Measurements from ENCODE around the gene KIAA1958.

The KIAA1958 gene

DNA sequence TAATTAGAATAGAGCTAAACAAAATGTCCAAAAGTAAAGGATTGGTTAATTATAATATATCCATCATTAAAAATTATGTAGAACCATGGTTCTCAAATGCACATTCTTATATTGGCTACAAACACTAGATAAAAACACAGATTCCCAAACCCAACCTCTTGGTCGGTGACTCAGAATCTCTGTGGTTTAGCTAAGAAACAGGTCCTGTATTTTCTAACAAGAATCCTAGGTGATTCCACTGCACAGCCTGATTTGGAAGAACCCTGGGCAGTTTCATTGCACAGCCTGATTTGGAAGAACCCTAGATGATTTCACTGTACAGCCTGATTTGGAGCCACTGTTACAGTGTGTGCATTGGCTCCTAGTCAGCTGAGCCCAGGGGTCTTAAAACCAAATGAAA lies 67.9 kb downstream of the KIAA1958 start:
- Histone ChIP-seq H3K23ac (ENCODE audit: low read length) (no peak overlapping the region), H4K5ac (ENCODE audit: low read length) (no peak overlapping the region), H3K36me3 (ENCODE audit: control insufficient read depth, insufficient read depth, low read length) (no peaks in the 10 kb centered on the region), H4K8ac (ENCODE audit: low read depth, low read length) (no peak overlapping the region), H2BK120ac (ENCODE audit: low read depth, low read length) (no peak overlapping the region), H3K4ac (ENCODE audit: low read depth, low read length) (no peak overlapping the region), H3K27ac (ENCODE audit: low read depth, low read length) (no peak overlapping the region), H3K4me3 (ENCODE audit: low read length) (no peak overlapping the region), H3K9ac (ENCODE audit: low read length) (no peak overlapping the region), H3K4me2 (ENCODE audit: low read length) (no peak overlapping the region), H3K79me1 (ENCODE audit: low read length) (peaks cover 19% of the 10 kb centered on the region), H3K4me1 (ENCODE audit: control insufficient read depth, low read depth, low read length) (peaks cover 8% of the 10 kb centered on the region), H3K27me3 (ENCODE audit: insufficient read depth, low read length, poor library complexity) (no peaks in the 10 kb centered on the region), H3K18ac (ENCODE audit: low read length) (no peak overlapping the region), H2AK5ac (ENCODE audit: low read length) (no peak overlapping the region), H2BK15ac (replicated peaks; ENCODE audit: low read depth) (no peak overlapping the region), H3K79me2 (ENCODE audit: control insufficient read depth, insufficient read depth, low read length) (peaks cover 29% of the 10 kb centered on the region), H2BK5ac (ENCODE audit: low read length) (no peak overlapping the region), H3K56ac (ENCODE audit: low read length) (no peak overlapping the region)
- no CpG with 5 or more reads among the region's 1 CpG for WGBS (ENCODE audit: extremely low coverage, insufficient coverage, low lambda C conversion rate)
- no peak for DNase-seq

DNA sequence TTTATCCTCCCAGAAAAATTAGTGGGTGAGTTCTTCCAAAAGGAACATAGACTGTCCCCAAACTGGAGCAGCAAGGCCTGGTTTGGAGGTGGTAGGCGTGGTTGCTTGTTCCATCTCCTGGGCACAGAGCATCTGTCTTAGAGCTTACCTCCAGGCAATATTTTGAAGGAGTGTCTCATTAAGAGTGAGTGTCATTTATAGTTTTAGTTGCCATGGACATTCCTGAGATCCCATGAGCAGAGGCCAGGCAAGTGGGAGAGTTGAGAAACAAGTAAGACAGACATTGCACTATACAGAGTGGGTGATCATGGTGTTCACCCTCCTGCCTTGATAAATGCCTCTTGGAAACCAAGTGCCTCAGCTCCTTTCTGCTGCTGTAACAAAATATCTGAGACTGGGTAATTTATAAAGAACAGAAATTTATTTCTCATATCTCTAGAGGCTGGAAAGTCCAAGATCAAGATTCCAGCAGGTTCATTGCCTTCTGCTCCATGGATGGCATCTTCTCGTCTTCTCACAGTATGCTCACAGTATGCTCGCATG lies 68.5 kb downstream of the KIAA1958 start:
- H3K27ac ChIP-seq (ENCODE audit: low read depth, low read length): no peak overlapping the region
- no peak for DNase-seq
- H3K4me1 ChIP-seq (ENCODE audit: control insufficient read depth, low read depth, low read length): peaks cover 6% of the 10 kb centered on the region
- H3K79me2 ChIP-seq (ENCODE audit: control insufficient read depth, insufficient read depth, low read length): peaks cover 25% of the 10 kb centered on the region
- WGBS (ENCODE audit: extremely low coverage, insufficient coverage, low lambda C conversion rate): no CpG with 5 or more reads among the region's 3 CpGs
- H3K79me1 ChIP-seq (ENCODE audit: low read length): peaks cover 17% of the 10 kb centered on the region
- H3K9ac ChIP-seq (ENCODE audit: low read length): no peak overlapping the region
- H3K23ac ChIP-seq (ENCODE audit: low read length): no peak overlapping the region
- H3K18ac ChIP-seq (ENCODE audit: low read length): no peak overlapping the region
- H3K4me3 ChIP-seq (ENCODE audit: low read length): no peak overlapping the region
- no peak overlapping the region for H4K8ac ChIP-seq (ENCODE audit: low read depth, low read length)
- no peak overlapping the region for H4K5ac ChIP-seq (ENCODE audit: low read length)
- no peak overlapping the region for H2BK15ac ChIP-seq (replicated peaks; ENCODE audit: low read depth)
- H3K4me2 ChIP-seq (ENCODE audit: low read length): no peak overlapping the region
- H3K56ac ChIP-seq (ENCODE audit: low read length): no peak overlapping the region
- no peaks in the 10 kb centered on the region for H3K36me3 ChIP-seq (ENCODE audit: control insufficient read depth, insufficient read depth, low read length)
- no peak overlapping the region for H2AK5ac ChIP-seq (ENCODE audit: low read length)
- H3K27me3 ChIP-seq (ENCODE audit: insufficient read depth, low read length, poor library complexity): no peaks in the 10 kb centered on the region
- no peak overlapping the region for H2BK120ac ChIP-seq (ENCODE audit: low read depth, low read length)
- no peak overlapping the region for H2BK5ac ChIP-seq (ENCODE audit: low read length)
- no peak overlapping the region for H3K4ac ChIP-seq (ENCODE audit: low read depth, low read length)

DNA sequence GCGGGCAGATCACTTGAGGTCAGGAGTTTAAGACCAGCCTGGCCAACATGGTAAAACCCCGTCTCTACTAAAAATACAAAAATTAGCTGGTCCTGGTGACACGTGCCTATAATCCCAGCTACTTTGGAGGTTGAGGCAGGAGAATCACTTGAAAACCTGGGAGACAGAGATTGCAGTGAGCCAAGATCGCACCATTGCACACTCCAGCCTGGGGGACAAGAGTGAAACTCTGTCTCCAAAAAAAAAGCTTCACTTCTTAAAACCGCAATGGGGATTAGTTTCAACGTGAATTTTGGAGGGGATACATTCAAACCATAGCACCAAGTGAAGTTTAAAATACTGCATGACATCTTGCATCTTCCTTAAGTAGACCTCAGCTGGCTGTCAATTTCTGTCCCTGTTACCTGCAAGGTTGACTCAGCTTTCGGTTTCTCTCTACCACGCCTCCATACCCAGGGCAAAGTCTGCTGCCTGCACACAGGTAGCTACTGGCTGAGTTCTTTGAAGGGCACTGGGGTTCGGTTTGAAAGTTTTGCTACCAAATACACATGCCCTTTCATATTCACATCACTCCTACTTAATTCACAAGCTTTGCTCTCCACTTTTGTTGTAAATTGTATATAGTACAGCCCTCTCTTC lies 69.3 kb downstream of the KIAA1958 start:
- no peak overlapping the region for H3K27ac ChIP-seq (ENCODE audit: low read depth, low read length)
- DNase-seq: no peak
- H2BK15ac ChIP-seq (replicated peaks; ENCODE audit: low read depth): no peak overlapping the region
- no peaks in the 10 kb centered on the region for H3K36me3 ChIP-seq (ENCODE audit: control insufficient read depth, insufficient read depth, low read length)
- H3K4me3 ChIP-seq (ENCODE audit: low read length): no peak overlapping the region
- no CpG with 5 or more reads among the region's 9 CpGs for WGBS (ENCODE audit: extremely low coverage, insufficient coverage, low lambda C conversion rate)
- peaks cover 13% of the 10 kb centered on the region for H3K79me1 ChIP-seq (ENCODE audit: low read length)
- no peaks in the 10 kb centered on the region for H3K4me1 ChIP-seq (ENCODE audit: control insufficient read depth, low read depth, low read length)
- no peak overlapping the region for H4K8ac ChIP-seq (ENCODE audit: low read depth, low read length)
- no peak overlapping the region for H3K56ac ChIP-seq (ENCODE audit: low read length)
- H3K4ac ChIP-seq (ENCODE audit: low read depth, low read length): no peak overlapping the region
- no peak overlapping the region for H4K5ac ChIP-seq (ENCODE audit: low read length)
- H3K9ac ChIP-seq (ENCODE audit: low read length): no peak overlapping the region
- H3K23ac ChIP-seq (ENCODE audit: low read length): no peak overlapping the region
- no peak overlapping the region for H3K4me2 ChIP-seq (ENCODE audit: low read length)
- no peak overlapping the region for H2BK120ac ChIP-seq (ENCODE audit: low read depth, low read length)
- no peak overlapping the region for H2AK5ac ChIP-seq (ENCODE audit: low read length)
- no peak overlapping the region for H3K18ac ChIP-seq (ENCODE audit: low read length)
- no peak overlapping the region for H2BK5ac ChIP-seq (ENCODE audit: low read length)
- no peaks in the 10 kb centered on the region for H3K27me3 ChIP-seq (ENCODE audit: insufficient read depth, low read length, poor library complexity)
- peaks cover 19% of the 10 kb centered on the region for H3K79me2 ChIP-seq (ENCODE audit: control insufficient read depth, insufficient read depth, low read length)

DNA sequence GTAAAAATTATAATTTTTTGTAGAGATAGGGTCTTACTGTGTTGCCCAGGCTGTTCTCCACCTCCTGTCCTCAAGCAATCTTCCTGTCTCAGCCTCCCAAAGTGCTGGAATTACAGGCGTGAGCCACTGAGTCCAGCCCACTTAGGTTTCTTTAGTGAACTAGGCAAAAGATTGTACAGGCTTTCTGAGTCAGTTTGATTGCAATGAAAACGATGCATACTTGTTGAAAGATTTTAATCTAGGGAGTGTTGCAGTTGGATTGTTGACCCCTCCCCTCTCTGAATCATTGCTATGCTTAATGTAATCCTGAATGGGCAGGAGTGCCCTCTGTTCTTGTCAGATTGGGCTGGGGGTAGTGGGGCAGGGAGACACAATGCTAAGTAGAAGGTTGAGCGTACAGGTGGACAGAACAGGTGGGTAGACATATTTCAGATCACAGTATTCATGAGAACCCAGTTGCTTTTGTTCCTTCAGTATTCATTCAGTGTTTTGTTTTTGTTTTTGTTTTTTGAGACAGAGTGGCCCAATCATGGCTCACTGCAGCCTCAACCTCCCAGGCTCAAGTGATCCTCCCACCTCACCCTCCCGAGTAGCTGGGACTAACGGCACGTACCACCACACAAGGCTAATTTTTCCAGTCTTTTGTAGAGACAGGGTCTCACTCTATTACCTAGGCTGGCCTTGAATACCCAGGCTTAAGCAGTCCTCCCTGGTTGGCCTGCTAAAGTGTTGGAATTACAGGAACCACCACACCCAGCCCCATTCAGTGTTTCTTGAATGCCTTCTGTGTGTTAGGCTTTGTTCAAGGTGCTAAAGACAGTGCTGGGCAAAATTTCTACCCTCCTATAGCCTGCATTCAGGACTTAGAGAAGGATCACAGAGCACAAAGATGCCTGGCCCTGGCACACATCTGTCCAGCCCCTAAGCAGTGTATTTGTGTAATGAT lies 70.1 kb downstream of the KIAA1958 start:
- Histone ChIP-seq H2BK120ac (ENCODE audit: low read depth, low read length) (no peak overlapping the region), H3K79me2 (ENCODE audit: control insufficient read depth, insufficient read depth, low read length) (peaks cover 19% of the 10 kb centered on the region), H2BK15ac (replicated peaks; ENCODE audit: low read depth) (no peak overlapping the region), H4K5ac (ENCODE audit: low read length) (no peak overlapping the region), H2AK5ac (ENCODE audit: low read length) (no peak overlapping the region), H3K4me3 (ENCODE audit: low read length) (no peak overlapping the region), H3K27me3 (ENCODE audit: insufficient read depth, low read length, poor library complexity) (no peaks in the 10 kb centered on the region), H2BK5ac (ENCODE audit: low read length) (no peak overlapping the region), H3K36me3 (ENCODE audit: control insufficient read depth, insufficient read depth, low read length) (no peaks in the 10 kb centered on the region), H4K8ac (ENCODE audit: low read depth, low read length) (no peak overlapping the region), H3K9ac (ENCODE audit: low read length) (no peak overlapping the region), H3K4me2 (ENCODE audit: low read length) (no peak overlapping the region), H3K56ac (ENCODE audit: low read length) (no peak overlapping the region), H3K4ac (ENCODE audit: low read depth, low read length) (no peak overlapping the region), H3K18ac (ENCODE audit: low read length) (no peak overlapping the region), H3K4me1 (ENCODE audit: control insufficient read depth, low read depth, low read length) (no peaks in the 10 kb centered on the region), H3K23ac (ENCODE audit: low read length) (no peak overlapping the region), H3K79me1 (ENCODE audit: low read length) (peaks cover 13% of the 10 kb centered on the region), H3K27ac (ENCODE audit: low read depth, low read length) (no peak overlapping the region)
- no CpG with 5 or more reads among the region's 6 CpGs for WGBS (ENCODE audit: extremely low coverage, insufficient coverage, low lambda C conversion rate)
- no peak for DNase-seq

DNA sequence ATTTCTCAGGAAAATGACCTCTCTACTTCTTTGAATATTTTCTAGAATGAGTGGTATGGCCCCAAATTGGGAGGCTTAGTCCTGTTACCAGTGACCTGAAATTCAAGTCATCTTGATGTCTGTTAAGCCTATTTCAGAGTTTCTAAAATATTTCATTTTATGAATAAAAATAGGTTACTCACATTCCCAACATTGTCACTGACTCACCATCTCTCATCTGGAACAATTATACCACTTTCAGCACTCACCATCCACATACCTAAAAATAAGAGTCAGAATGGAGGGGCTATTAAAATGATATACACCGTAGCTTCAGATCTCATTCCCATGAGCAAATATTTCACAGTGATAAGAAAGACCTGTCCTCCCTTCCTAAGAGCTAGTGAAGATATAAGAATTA lies 71.8 kb downstream of the KIAA1958 start:
- Histone ChIP-seq H3K27ac (ENCODE audit: low read depth, low read length) (no peak overlapping the region), H3K23ac (ENCODE audit: low read length) (no peak overlapping the region), H2BK15ac (replicated peaks; ENCODE audit: low read depth) (no peak overlapping the region), H3K36me3 (ENCODE audit: control insufficient read depth, insufficient read depth, low read length) (no peaks in the 10 kb centered on the region), H3K9ac (ENCODE audit: low read length) (no peak overlapping the region), H3K27me3 (ENCODE audit: insufficient read depth, low read length, poor library complexity) (no peaks in the 10 kb centered on the region), H3K4me1 (ENCODE audit: control insufficient read depth, low read depth, low read length) (no peaks in the 10 kb centered on the region), H3K56ac (ENCODE audit: low read length) (no peak overlapping the region), H4K5ac (ENCODE audit: low read length) (no peak overlapping the region), H4K8ac (ENCODE audit: low read depth, low read length) (no peak overlapping the region), H2BK120ac (ENCODE audit: low read depth, low read length) (no peak overlapping the region), H3K79me2 (ENCODE audit: control insufficient read depth, insufficient read depth, low read length) (peaks cover 15% of the 10 kb centered on the region), H3K79me1 (ENCODE audit: low read length) (peaks cover 7% of the 10 kb centered on the region), H3K4me2 (ENCODE audit: low read length) (no peak overlapping the region), H2AK5ac (ENCODE audit: low read length) (no peak overlapping the region), H3K4me3 (ENCODE audit: low read length) (no peak overlapping the region), H2BK5ac (ENCODE audit: low read length) (no peak overlapping the region), H3K18ac (ENCODE audit: low read length) (no peak overlapping the region), H3K4ac (ENCODE audit: low read depth, low read length) (no peak overlapping the region)
- no peak for DNase-seq
- no CpG with 5 or more reads among the region's 1 CpG for WGBS (ENCODE audit: extremely low coverage, insufficient coverage, low lambda C conversion rate)

Data from mesendoderm (in vitro differentiated cells).